Common myeloid progenitor, CD34-positive (primary cell): ENCODE data around the gene MYL9.
"Not testable (repeated sequence)": the region's sequence is repeated elsewhere in the genome, so short reads cannot be mapped to it uniquely, and the experiment has no call there.

Source experiments
- CTCF ChIA-PET: fragments of 350-600 bp; sonication (Branson Sonifier 250); formaldehyde crosslinking; loops from one replicate; lab custom pipeline; 2021; ENCODE audit warnings: antibody characterized with exemption; lab: Charles Lee
- POLR2A ChIA-PET: fragments of 350-600 bp; sonication (Branson Sonifier 250); formaldehyde crosslinking; loops from one replicate; lab custom pipeline; 2021; ENCODE audit warnings: antibody characterized with exemption; lab: Charles Lee
- DNase-seq, 3 donors: peaks; one replicate each; pipeline versions ENCODE4 v3.0.0 to v3.0.0-alpha.2; 2013
- H3K27ac ChIP-seq, 2 experiments: 1 replicate in 1 of 2; 2 replicates in 1 of 2; pipeline ENCODE4 v1.7.0; 2013; ENCODE audit warnings: inconsistent platforms in 2 of 2, low read length in 2 of 2, mild to moderate bottlenecking in 2 of 2, low read depth in 1 of 2, moderate library complexity in 1 of 2; ENCODE audit not compliant: severe bottlenecking in 2 of 2, insufficient read depth in 1 of 2, poor library complexity in 1 of 2
- H3K27me3 ChIP-seq, 5 experiments: replicated peaks in 2 of 5; 1 replicate in 3 of 5; 2 replicates in 2 of 5; pipeline versions ENCODE4 v1.6.1 to v1.7.0; 2013; ENCODE audit warnings: low read length in 4 of 5, mild to moderate bottlenecking in 2 of 5, moderate library complexity in 2 of 5, inconsistent platforms in 1 of 5; ENCODE audit not compliant: insufficient read depth in 5 of 5, control insufficient read depth in 4 of 5
- H3K36me3 ChIP-seq, 4 experiments: 1 replicate in 2 of 4; 2 replicates in 2 of 4; pipeline versions ENCODE4 v1.6.1 to v1.7.0; 2013; ENCODE audit warnings: low read length in 3 of 4, control low read depth in 1 of 4, mild to moderate bottlenecking in 1 of 4; ENCODE audit not compliant: control insufficient read depth in 4 of 4, insufficient read depth in 4 of 4
- H3K4me1 ChIP-seq, 4 experiments: 1 replicate in 3 of 4; 2 replicates in 1 of 4; pipeline versions ENCODE4 v1.6.1 to v1.7.1; 2013; ENCODE audit warnings: low read length in 3 of 4, mild to moderate bottlenecking in 3 of 4, control low read depth in 1 of 4, inconsistent platforms in 1 of 4, moderate library complexity in 1 of 4; ENCODE audit not compliant: control insufficient read depth in 4 of 4, insufficient read depth in 4 of 4; ENCODE audit errors: control extremely low read depth in 1 of 4
- H3K4me3 ChIP-seq, 7 experiments: 1 replicate in 4 of 7; 2 replicates in 3 of 7; pipeline versions ENCODE4 v1.5.1 to v1.7.0; 2013; ENCODE audit warnings: mild to moderate bottlenecking in 7 of 7, low read length in 6 of 7, moderate library complexity in 6 of 7, inconsistent platforms in 2 of 7, low read depth in 2 of 7, control low read depth in 1 of 7; ENCODE audit not compliant: insufficient read depth in 4 of 7, control insufficient read depth in 1 of 7; ENCODE audit errors: extremely low read depth in 1 of 7
- H3K9me3 ChIP-seq, 5 experiments: 1 replicate in 4 of 5; 2 replicates in 1 of 5; pipeline versions ENCODE4 v1.6.1 to v1.7.1; 2013; ENCODE audit warnings: low read length in 4 of 5, mild to moderate bottlenecking in 2 of 5, inconsistent platforms in 1 of 5, low read depth in 1 of 5, moderate library complexity in 1 of 5; ENCODE audit not compliant: control insufficient read depth in 4 of 5, insufficient read depth in 2 of 5; ENCODE audit errors: control extremely low read depth in 1 of 5
- WGBS: methylation state at CpG from one replicate; pipeline ENCODE4 v1.1.5; 2013; ENCODE audit not compliant: insufficient coverage; 5-methylcytosine and 5-hydroxymethylcytosine counted together

The MYL9 gene

GRCh38 chr20:36507746-36508145 lies 33.6 kb upstream of the MYL9 start:
- H3K4me1 ChIP-seq: no peaks in the 10 kb centered on the region
- no peaks in the 10 kb centered on the region for H3K27me3 ChIP-seq
- peaks cover 3 to 22% (median 7%) of the 10 kb centered on the region in 4 experiments for H3K36me3 ChIP-seq
- WGBS: 93% methylated on average over 5 of the region's 6 CpGs
- no peaks in the 10 kb centered on the region for H3K9me3 ChIP-seq
- DNase-seq: no peak
- CTCF ChIA-PET: interaction anchor here (1.9 kb wide), 1 partner anchor 98 kb away, joined by 6 read pairs; the partner anchor contains the start of gene RAB5IF
- H3K4me3 ChIP-seq: no peak overlapping the region
- POLR2A ChIA-PET: no interaction called here
- no peak overlapping the region for H3K27ac ChIP-seq

GRCh38 chr20:36519012-36519719 lies 22.2 kb upstream of the MYL9 start:
- 95% methylated on average over 10 of the region's 17 CpGs for WGBS
- Histone ChIP-seq H3K27me3 (no peaks in the 10 kb centered on the region), H3K27ac (no peak overlapping the region), H3K9me3 (no peaks in the 10 kb centered on the region), H3K4me1 (peaks cover 6 to 16% (median 15%) of the 10 kb centered on the region in 4 experiments), H3K4me3 (no peak overlapping the region), H3K36me3 (peaks cover 4 to 12% (median 7%) of the 10 kb centered on the region in 4 experiments)
- ChIA-PET CTCF (no interaction called here), POLR2A (no interaction called here)
- no peak for DNase-seq

- H3K36me3 ChIP-seq: peaks cover 2 to 7% (median 4%) of the 10 kb centered on the region in 4 experiments
- no peak overlapping the region for H3K27ac ChIP-seq
- H3K9me3 ChIP-seq: no peaks in the 10 kb centered on the region
- whole genome bisulfite sequencing: 100% methylated on average over 1 of the region's 2 CpGs
- no peaks in the 10 kb centered on the region for H3K27me3 ChIP-seq
- DNase-seq: no peak
- peaks cover 6 to 18% (median 15%) of the 10 kb centered on the region in 4 experiments for H3K4me1 ChIP-seq
- ChIA-PET POLR2A (no interaction called here), CTCF (interaction anchor here (0.7 kb wide), 1 partner anchor 1699 kb away, joined by 4 read pairs; no protein-coding TSS in a partner anchor)
- H3K4me3 ChIP-seq: no peak overlapping the region
Measured at GRCh38 chr20:36519944-36520343, 21.4 kb upstream of the MYL9 start.

GRCh38 chr20:36521526-36521925 lies 19.8 kb upstream of the MYL9 start:
- no CpG with 5 or more reads among the region's 1 CpG for WGBS
- CTCF ChIA-PET: interaction anchor here (0.7 to 2.6 kb wide), 7 partner anchors 15 to 233 kb away, joined by 3 to 7 read pairs (median 3); partner anchors contain the start of gene RAB5IF

GRCh38 chr20:36522412-36522811 lies 18.9 kb upstream of the MYL9 start:
- POLR2A ChIA-PET, H3K4me3 ChIP-seq, H3K27me3 ChIP-seq, H3K9me3 ChIP-seq, H3K27ac ChIP-seq, DNase-seq: not testable (repeated sequence)
- peaks cover 3 to 27% (median 18%) of the 10 kb centered on the region in 4 experiments for H3K36me3 ChIP-seq
- WGBS: 96% methylated on average over 5 of the region's 7 CpGs
- H3K4me1 ChIP-seq: peaks cover 6 to 18% (median 15%) of the 10 kb centered on the region in 4 experiments
- CTCF ChIA-PET: interaction anchor here (1.1 to 2.6 kb wide), 3 partner anchors 14 to 66 kb away, joined by 3 to 7 read pairs (median 4); no protein-coding TSS in a partner anchor

More at GRCh38 chr20:36521526-36521925, 19.8 kb upstream of the MYL9 start:
- POLR2A ChIA-PET: no interaction called here
- Histone ChIP-seq H3K4me3 (no peak overlapping the region), H3K36me3 (peaks cover 3 to 18% (median 15%) of the 10 kb centered on the region in 4 experiments), H3K4me1 (peaks cover 6 to 18% (median 15%) of the 10 kb centered on the region in 4 experiments), H3K27me3 (no peaks in the 10 kb centered on the region), H3K27ac (no peak overlapping the region), H3K9me3 (no peaks in the 10 kb centered on the region)
- DNase-seq: no peak

- POLR2A ChIA-PET: interaction anchor here (1.1 kb wide), 1 partner anchor 50 kb away, joined by 5 read pairs; the partner anchor contains the start of gene TGIF2
Measured at GRCh38 chr20:36523341-36523740, 18.0 kb upstream of the MYL9 start.

More at GRCh38 chr20:36523341-36523740, 18.0 kb upstream of the MYL9 start:
- H3K27ac ChIP-seq: peak overlapping the region in 1 of 2 experiments; percentile 39
- 0% methylated on average over 1 of the region's 3 CpGs for WGBS
- H3K4me3 ChIP-seq: peak overlapping the region in 1 of 7 experiments; percentile 33
- H3K4me1 ChIP-seq: peaks cover 6 to 18% (median 15%) of the 10 kb centered on the region in 4 experiments
- peak in 2 of 3 donors; percentile 28 to 36 for DNase-seq
- CTCF ChIA-PET: interaction anchor here (1.0 to 2.6 kb wide), 2 partner anchors 23 to 65 kb away, joined by 5 to 7 read pairs; no protein-coding TSS in a partner anchor
- H3K36me3 ChIP-seq: peaks cover 3 to 30% (median 22%) of the 10 kb centered on the region in 4 experiments
- no peaks in the 10 kb centered on the region for H3K27me3 ChIP-seq
- H3K9me3 ChIP-seq: no peaks in the 10 kb centered on the region
